Uterine smooth muscle cell (primary cell): ENCODE measurements around the gene S100A14. TPM values are rescaled to one million over a fixed set of nuclear protein-coding genes. Genes with fewer than 3 reads are reported as not detected.

ENCODE experiments used
- total RNA-seq: library from RNA; depleted of rRNA; stranded (reverse); fragments of >200 nt; gene quantifications from 2 replicates; pipeline ENCODE4 v1.2.3, GENCODE V29; 2014

Gene S100A14
- 0.22 TPM in 1 of 2 replicates, not detected in the other for total RNA-seq

GRCh38 chr1:153616144-153616916, at the start of gene S100A14:
Gene S100A14, minus strand, starts transcription at chr1:153616325. Its CDS starts 467 bp downstream, at chr1:153615858.

GRCh38 chr1:153658400-153659174, 42.5 kb upstream of the S100A14 start, which contains the start of gene SNAPIN:
Gene SNAPIN, plus strand, starts transcription at chr1:153658703. Its CDS starts 41 bp downstream, at chr1:153658744.

GRCh38 chr1:153633754-153634665, 17.9 kb upstream of the S100A14 start, which contains the start of gene CHTOP:
Gene CHTOP, plus strand, starts transcription at chr1:153634066. Its CDS starts 2,523 bp downstream, at chr1:153636589.

GRCh38 chr1:153627715-153628626, 11.8 kb upstream of the S100A14 start, which contains the start of gene S100A1:
Gene S100A1, plus strand, starts transcription at chr1:153628434. Its CDS starts 2,088 bp downstream, at chr1:153630522.

DNA sequence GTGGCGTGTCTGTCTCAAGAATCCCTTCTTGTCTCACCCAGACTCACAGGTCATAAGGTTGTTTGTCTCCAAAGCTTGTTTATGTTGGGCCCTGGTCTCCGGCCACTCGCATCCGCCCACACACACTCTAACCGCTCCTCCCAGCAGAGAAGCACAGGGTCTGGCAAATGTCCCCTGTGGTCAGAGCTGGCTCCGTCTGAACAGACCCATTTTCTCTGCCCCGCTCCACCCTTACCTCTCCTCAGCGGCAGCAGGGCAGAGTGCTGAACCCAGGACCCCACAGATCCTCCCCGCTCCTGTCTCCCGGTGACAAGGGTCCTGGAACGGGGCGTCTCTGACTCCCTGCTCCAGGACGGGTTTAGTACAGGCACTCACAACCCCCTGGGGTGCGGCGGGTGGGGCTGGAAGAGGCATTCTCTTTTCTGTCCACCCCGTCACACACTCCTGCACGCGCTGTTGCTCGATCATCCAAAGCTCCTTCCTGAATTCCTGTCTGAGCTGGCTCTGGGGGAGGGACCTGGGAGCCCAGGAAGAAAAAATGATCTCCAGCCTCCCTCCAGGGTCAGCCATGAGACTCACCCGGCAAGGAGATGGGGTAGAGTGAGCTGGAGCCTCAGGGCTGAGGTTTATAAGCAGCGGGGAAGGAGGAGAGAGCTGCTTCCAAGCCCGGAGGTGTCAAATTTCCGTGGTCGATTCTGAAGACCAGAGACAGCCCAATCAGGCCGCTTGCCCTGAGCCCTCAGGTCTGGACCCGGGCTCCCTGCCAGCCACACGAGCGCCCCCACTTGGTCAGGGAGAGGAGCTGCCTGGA, 11.0 kb upstream of the S100A14 start, which contains the start of gene S100A13:
TSS of gene S100A13 (minus strand) at position 602 of the 811 bp plus-strand sequence. CDS start 1,033 bp downstream, outside the sequence.

GRCh38 chr1:153612755-153613331, 3.3 kb downstream of the S100A14 start, which contains the start of gene S100A16:
Gene S100A16, minus strand, starts transcription at chr1:153613137. Its CDS starts 4,986 bp downstream, at chr1:153608151.

GRCh38 chr1:153565529-153566374, 50.4 kb downstream of the S100A14 start, which contains the start of gene S100A2:
Gene S100A2, minus strand, starts transcription at chr1:153565844. Its CDS starts 1,967 bp downstream, at chr1:153563877.

Other genes starting within 250 kb of the S100A14 start
- gene S100A12, start 240.7 kb downstream of the S100A14 start, total RNA-seq: not detected in 2 replicates
- gene S100A8, start 225.3 kb downstream of the S100A14 start, total RNA-seq: not detected in 2 replicates
- not detected in 2 replicates for gene S100A7A, start 199.8 kb downstream of the S100A14 start, total RNA-seq
- gene S100A7, start 155.7 kb downstream of the S100A14 start, total RNA-seq: not detected in 2 replicates
- gene S100A6, start 80.3 kb downstream of the S100A14 start, total RNA-seq: 1,072 and 1,519 TPM in 2 replicates
- gene S100A5, start 75.4 kb downstream of the S100A14 start, total RNA-seq: 0.66 TPM in 1 of 2 replicates, not detected in the other
- 31.4 and 82.6 TPM in 2 replicates for gene S100A4, start 70.5 kb downstream of the S100A14 start, total RNA-seq
- gene S100A3, start 67.1 kb downstream of the S100A14 start, total RNA-seq: 2.2 and 3.3 TPM in 2 replicates
- gene S100A2, start 50.5 kb downstream of the S100A14 start, total RNA-seq: 1.00 and 2.4 TPM in 2 replicates
- gene S100A16, start 3.2 kb downstream of the S100A14 start, total RNA-seq: 242 and 566 TPM in 2 replicates
- gene S100A13, start 11.2 kb upstream of the S100A14 start, total RNA-seq: 152 and 193 TPM in 2 replicates
- not detected in 2 replicates for gene S100A1, start 12.1 kb upstream of the S100A14 start, total RNA-seq
- 33.6 and 34.3 TPM in 2 replicates for gene CHTOP, start 17.7 kb upstream of the S100A14 start, total RNA-seq
- 58.0 and 58.9 TPM in 2 replicates for gene SNAPIN, start 42.4 kb upstream of the S100A14 start, total RNA-seq
- gene ILF2, start 54.7 kb upstream of the S100A14 start, total RNA-seq: 201 and 320 TPM in 2 replicates
- gene NPR1, start 62.4 kb upstream of the S100A14 start, total RNA-seq: 1.1 and 4.1 TPM in 2 replicates
- gene INTS3, start 111.7 kb upstream of the S100A14 start, total RNA-seq: 35.7 and 43.2 TPM in 2 replicates
- gene SLC27A3, start 159.1 kb upstream of the S100A14 start, total RNA-seq: 6.6 and 13.0 TPM in 2 replicates